Nephron (organoid): ENCODE results near the gene CEP57.
"Not testable (repeated sequence)": the region's sequence is repeated elsewhere in the genome, so short reads cannot be mapped to it uniquely, and the experiment has no call there.

Experiments
- H3K27ac Mint-ChIP-seq, 3 experiments: 2 replicates each; pipeline ENCODE4 v1.8.0; 2020; ENCODE audit warnings: mixed read lengths in 3 of 3, mild to moderate bottlenecking in 2 of 3, moderate library complexity in 1 of 3
- H3K27me3 Mint-ChIP-seq: 2 replicates; pipeline ENCODE4 v1.8.0; 2021; ENCODE audit warnings: low read depth, mild to moderate bottlenecking, moderate library complexity, mixed read lengths
- H3K36me3 Mint-ChIP-seq: 2 replicates; pipeline ENCODE4 v1.8.0; 2020; ENCODE audit warnings: low read depth, mixed read lengths
- H3K4me1 Mint-ChIP-seq: 2 replicates; pipeline ENCODE4 v1.8.0; 2020; ENCODE audit warnings: mixed read lengths
- H3K4me3 Mint-ChIP-seq, 3 experiments: 2 replicates each; pipeline ENCODE4 v1.8.0; 2020; ENCODE audit warnings: mild to moderate bottlenecking in 3 of 3, mixed read lengths in 3 of 3, moderate library complexity in 2 of 3
- H3K9me3 Mint-ChIP-seq: 2 replicates; pipeline ENCODE4 v1.8.0; 2020; ENCODE audit warnings: mixed read lengths
- TF ChIP-seq, protein P1 (sequence below), 3 experiments: fragments of 200-600 bp; sonication (generic); IDR thresholded peaks; one replicate each; pipeline ENCODE4 v1.5.0; 2021; ENCODE audit warnings: antibody characterized with exemption in 3 of 3; ENCODE audit not compliant: unreplicated experiment in 3 of 3

The CEP57 gene

GRCh38 chr11:95849087-95849825 is 59.0 kb downstream of the CEP57 start:
- Mint-ChIP-seq H3K27me3 (no peaks in the 10 kb centered on the region), H3K4me3 (no peak overlapping the region), H3K27ac (no peak overlapping the region), H3K36me3 (peaks cover 39% of the 10 kb centered on the region), H3K9me3 (no peaks in the 10 kb centered on the region), H3K4me1 (no peaks in the 10 kb centered on the region)
- TF ChIP-seq, protein P1, sequence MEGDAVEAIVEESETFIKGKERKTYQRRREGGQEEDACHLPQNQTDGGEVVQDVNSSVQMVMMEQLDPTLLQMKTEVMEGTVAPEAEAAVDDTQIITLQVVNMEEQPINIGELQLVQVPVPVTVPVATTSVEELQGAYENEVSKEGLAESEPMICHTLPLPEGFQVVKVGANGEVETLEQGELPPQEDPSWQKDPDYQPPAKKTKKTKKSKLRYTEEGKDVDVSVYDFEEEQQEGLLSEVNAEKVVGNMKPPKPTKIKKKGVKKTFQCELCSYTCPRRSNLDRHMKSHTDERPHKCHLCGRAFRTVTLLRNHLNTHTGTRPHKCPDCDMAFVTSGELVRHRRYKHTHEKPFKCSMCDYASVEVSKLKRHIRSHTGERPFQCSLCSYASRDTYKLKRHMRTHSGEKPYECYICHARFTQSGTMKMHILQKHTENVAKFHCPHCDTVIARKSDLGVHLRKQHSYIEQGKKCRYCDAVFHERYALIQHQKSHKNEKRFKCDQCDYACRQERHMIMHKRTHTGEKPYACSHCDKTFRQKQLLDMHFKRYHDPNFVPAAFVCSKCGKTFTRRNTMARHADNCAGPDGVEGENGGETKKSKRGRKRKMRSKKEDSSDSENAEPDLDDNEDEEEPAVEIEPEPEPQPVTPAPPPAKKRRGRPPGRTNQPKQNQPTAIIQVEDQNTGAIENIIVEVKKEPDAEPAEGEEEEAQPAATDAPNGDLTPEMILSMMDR (IDR thresholded peaks at IDR 0.05; ENCODE audit: unreplicated experiment in 3 of 3), result peak; percentile 28 to 55 (median 43)

DNA sequence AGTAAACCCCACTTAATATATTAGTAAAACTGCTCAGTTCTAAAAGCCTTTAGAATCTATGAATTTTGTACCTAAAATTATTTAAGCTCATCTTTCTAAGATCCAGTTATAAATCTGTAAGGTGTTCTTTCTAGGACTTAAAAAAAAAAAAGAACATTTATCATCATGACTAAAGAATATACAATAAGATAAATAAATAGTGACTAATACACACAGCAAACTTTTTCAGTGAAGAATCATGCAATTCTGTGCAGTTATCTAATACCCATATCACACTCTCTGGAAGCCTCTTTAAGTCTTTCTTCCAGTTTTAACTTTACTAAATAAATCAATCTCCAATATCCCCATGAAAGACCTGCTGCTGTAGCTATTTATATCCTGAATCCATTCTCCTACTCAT is 59.8 kb downstream of the CEP57 start:
- no peaks in the 10 kb centered on the region for H3K27me3 Mint-ChIP-seq

GRCh38 chr11:95853138-95853537 is 62.8 kb downstream of the CEP57 start:
- TF ChIP-seq, protein P1 (IDR thresholded peaks at IDR 0.05; ENCODE audit: unreplicated experiment in 3 of 3), result no peak
- H3K27ac Mint-ChIP-seq, result no peak overlapping the region
- H3K36me3 Mint-ChIP-seq, result peaks cover 39% of the 10 kb centered on the region
- H3K4me3 Mint-ChIP-seq, result no peak overlapping the region
- no peaks in the 10 kb centered on the region for H3K9me3 Mint-ChIP-seq
- H3K27me3 Mint-ChIP-seq, result no peaks in the 10 kb centered on the region
- no peaks in the 10 kb centered on the region for H3K4me1 Mint-ChIP-seq

More for the DNA sequence above, 59.8 kb downstream of the CEP57 start:
- no peaks in the 10 kb centered on the region for H3K4me1 Mint-ChIP-seq
- H3K9me3 Mint-ChIP-seq, result no peaks in the 10 kb centered on the region
- TF ChIP-seq, protein P1 (IDR thresholded peaks at IDR 0.05; ENCODE audit: unreplicated experiment in 3 of 3), result no peak
- H3K36me3 Mint-ChIP-seq, result peaks cover 31% of the 10 kb centered on the region
- H3K4me3 Mint-ChIP-seq, result no peak overlapping the region
- H3K27ac Mint-ChIP-seq, result no peak overlapping the region

- Mint-ChIP-seq H3K27me3 (no peaks in the 10 kb centered on the region), H3K27ac (no peak overlapping the region), H3K36me3 (peaks cover 41% of the 10 kb centered on the region), H3K4me1 (no peaks in the 10 kb centered on the region), H3K9me3 (no peaks in the 10 kb centered on the region), H3K4me3 (no peak overlapping the region)
- TF ChIP-seq, protein P1 (IDR thresholded peaks at IDR 0.05; ENCODE audit: unreplicated experiment in 3 of 3), result no peak
Measured at GRCh38 chr11:95853862-95854261, 63.6 kb downstream of the CEP57 start.

DNA sequence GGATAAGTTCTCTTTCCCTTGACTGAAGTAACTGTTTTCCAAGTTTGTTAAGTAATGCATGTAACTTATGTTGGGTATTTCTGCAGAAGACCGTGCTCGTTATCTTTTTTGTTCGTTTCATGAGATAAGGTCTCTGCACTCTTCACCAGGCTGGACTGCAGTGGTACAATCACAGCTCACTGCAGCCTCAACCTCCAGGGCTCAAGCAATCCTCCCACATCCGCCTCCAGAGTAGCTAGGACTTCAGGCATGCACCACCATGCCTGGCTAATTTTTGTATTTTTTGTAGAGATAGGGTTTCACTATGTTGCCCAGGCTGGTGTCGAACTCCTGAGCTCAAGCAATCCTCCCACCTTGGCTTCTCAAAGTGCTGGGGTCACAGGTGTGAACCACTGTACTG is 64.1 kb downstream of the CEP57 start:
- not testable (repeated sequence) for H3K9me3 Mint-ChIP-seq, H3K27ac Mint-ChIP-seq, H3K27me3 Mint-ChIP-seq, H3K4me1 Mint-ChIP-seq, H3K4me3 Mint-ChIP-seq
- H3K36me3 Mint-ChIP-seq, result peaks cover 36% of the 10 kb centered on the region

- H3K36me3 Mint-ChIP-seq, result peaks cover 46% of the 10 kb centered on the region
- H3K4me3 Mint-ChIP-seq, H3K9me3 Mint-ChIP-seq, H3K27me3 Mint-ChIP-seq, H3K27ac Mint-ChIP-seq, H3K4me1 Mint-ChIP-seq: not testable (repeated sequence)
Measured at GRCh38 chr11:95860024-95860423, 69.7 kb downstream of the CEP57 start.

DNA sequence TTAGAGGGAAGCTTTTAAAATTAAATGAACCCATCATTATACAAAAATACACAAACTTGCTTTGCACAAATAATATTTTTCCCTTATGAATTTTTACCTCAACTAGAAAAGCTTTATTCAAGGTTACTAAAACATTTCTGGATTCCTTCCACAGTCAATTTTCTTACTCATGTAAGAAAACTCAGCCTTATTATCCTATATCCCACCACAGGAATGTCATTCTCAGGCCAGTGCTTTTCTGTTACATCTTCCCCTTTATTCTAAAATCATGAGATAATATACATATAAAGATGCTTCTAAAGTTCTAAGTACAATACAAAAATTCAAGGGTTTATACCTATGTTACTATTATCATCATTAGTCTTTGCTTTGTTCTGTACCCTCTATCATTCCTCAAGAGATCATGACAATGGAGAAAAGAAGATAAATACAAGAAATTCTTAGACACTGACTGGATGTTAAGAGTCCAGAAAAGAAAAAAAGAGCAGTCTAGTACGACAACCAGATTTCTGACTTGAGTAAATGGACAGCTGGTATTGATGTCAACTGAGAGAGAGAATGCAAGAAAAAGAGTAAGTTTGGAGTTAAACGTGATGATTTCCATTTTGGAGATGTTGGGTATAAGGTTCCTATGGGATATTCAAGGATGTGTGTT is 73.3 kb downstream of the CEP57 start:
- no peaks in the 10 kb centered on the region for H3K27me3 Mint-ChIP-seq
- no peak overlapping the region for H3K27ac Mint-ChIP-seq
- no peak overlapping the region for H3K4me3 Mint-ChIP-seq
- no peaks in the 10 kb centered on the region for H3K9me3 Mint-ChIP-seq
- TF ChIP-seq, protein P1 (IDR thresholded peaks at IDR 0.05; ENCODE audit: unreplicated experiment in 3 of 3), result no peak
- no peaks in the 10 kb centered on the region for H3K4me1 Mint-ChIP-seq
- peaks cover 26% of the 10 kb centered on the region for H3K36me3 Mint-ChIP-seq
